ENCODE measurements around the gene HSPH1.

HSPH1 gene

GRCh38 chr13:31161557-31162150 lies at the start of gene HSPH1:
TSS of gene HSPH1 (minus strand) at chr13:31161904. CDS start at chr13:31161582, 322 bp downstream.
- peak; percentile 98 for DNase-seq (ENCODE audit: low spot score)

- DNase-seq (ENCODE audit: low spot score): no peak
Measured at GRCh38 chr13:31209841-31210210, 48.1 kb upstream of the HSPH1 start.

- peak; percentile 12 for DNase-seq (ENCODE audit: low spot score)
Measured at GRCh38 chr13:31209172-31209840, 47.6 kb upstream of the HSPH1 start.

GRCh38 chr13:31208559-31209122 lies 46.9 kb upstream of the HSPH1 start:
- DNase-seq (ENCODE audit: low spot score): no peak

GRCh38 chr13:31207661-31208552 lies 46.2 kb upstream of the HSPH1 start:
- DNase-seq (ENCODE audit: low spot score): no peak

GRCh38 chr13:31204592-31204991 lies 42.9 kb upstream of the HSPH1 start:
- peak; percentile 31 for DNase-seq (ENCODE audit: low spot score)

- DNase-seq (ENCODE audit: low spot score): no peak
Measured at GRCh38 chr13:31201341-31202031, 39.8 kb upstream of the HSPH1 start.

- peak; percentile 46 for DNase-seq (ENCODE audit: low spot score)
Measured at GRCh38 chr13:31200637-31200971, 38.9 kb upstream of the HSPH1 start.

- DNase-seq (ENCODE audit: low spot score): peak; percentile 84
Measured at GRCh38 chr13:31199849-31200636, 38.3 kb upstream of the HSPH1 start, which contains the start of gene B3GLCT. TSS of gene B3GLCT (plus strand) at chr13:31199975. CDS start at chr13:31200085, 110 bp downstream.

GRCh38 chr13:31199527-31199848 lies 37.8 kb upstream of the HSPH1 start:
- DNase-seq (ENCODE audit: low spot score): no peak

- DNase-seq (ENCODE audit: low spot score): no peak
Measured at GRCh38 chr13:31198519-31198918, 36.8 kb upstream of the HSPH1 start.

- DNase-seq (ENCODE audit: low spot score): no peak
Measured at GRCh38 chr13:31196992-31197391, 35.3 kb upstream of the HSPH1 start.

- DNase-seq (ENCODE audit: low spot score): no peak
Measured at GRCh38 chr13:31195616-31196015, 33.9 kb upstream of the HSPH1 start.

- no peak for DNase-seq (ENCODE audit: low spot score)
Measured at GRCh38 chr13:31192306-31192705, 30.6 kb upstream of the HSPH1 start.

GRCh38 chr13:31191748-31192147 lies 30.0 kb upstream of the HSPH1 start:
- DNase-seq (ENCODE audit: low spot score): no peak

- DNase-seq (ENCODE audit: low spot score): no peak
Measured at GRCh38 chr13:31184981-31185645, 23.4 kb upstream of the HSPH1 start.

GRCh38 chr13:31184451-31184850 lies 22.7 kb upstream of the HSPH1 start:
- DNase-seq (ENCODE audit: low spot score): no peak

GRCh38 chr13:31182987-31183386 lies 21.3 kb upstream of the HSPH1 start:
- no peak for DNase-seq (ENCODE audit: low spot score)

- no peak for DNase-seq (ENCODE audit: low spot score)
Measured at GRCh38 chr13:31179754-31180153, 18.1 kb upstream of the HSPH1 start.

GRCh38 chr13:31179241-31179640 lies 17.5 kb upstream of the HSPH1 start:
- no peak for DNase-seq (ENCODE audit: low spot score)
